ENCODE data around the gene CD151.

Gene CD151

GRCh38 chr11:796565-797295, 36.0 kb upstream of the CD151 start:
- in situ Hi-C loops (cut with HindIII; ENCODE audit: low sequenced_read_pairs): no loop called here

DNA sequence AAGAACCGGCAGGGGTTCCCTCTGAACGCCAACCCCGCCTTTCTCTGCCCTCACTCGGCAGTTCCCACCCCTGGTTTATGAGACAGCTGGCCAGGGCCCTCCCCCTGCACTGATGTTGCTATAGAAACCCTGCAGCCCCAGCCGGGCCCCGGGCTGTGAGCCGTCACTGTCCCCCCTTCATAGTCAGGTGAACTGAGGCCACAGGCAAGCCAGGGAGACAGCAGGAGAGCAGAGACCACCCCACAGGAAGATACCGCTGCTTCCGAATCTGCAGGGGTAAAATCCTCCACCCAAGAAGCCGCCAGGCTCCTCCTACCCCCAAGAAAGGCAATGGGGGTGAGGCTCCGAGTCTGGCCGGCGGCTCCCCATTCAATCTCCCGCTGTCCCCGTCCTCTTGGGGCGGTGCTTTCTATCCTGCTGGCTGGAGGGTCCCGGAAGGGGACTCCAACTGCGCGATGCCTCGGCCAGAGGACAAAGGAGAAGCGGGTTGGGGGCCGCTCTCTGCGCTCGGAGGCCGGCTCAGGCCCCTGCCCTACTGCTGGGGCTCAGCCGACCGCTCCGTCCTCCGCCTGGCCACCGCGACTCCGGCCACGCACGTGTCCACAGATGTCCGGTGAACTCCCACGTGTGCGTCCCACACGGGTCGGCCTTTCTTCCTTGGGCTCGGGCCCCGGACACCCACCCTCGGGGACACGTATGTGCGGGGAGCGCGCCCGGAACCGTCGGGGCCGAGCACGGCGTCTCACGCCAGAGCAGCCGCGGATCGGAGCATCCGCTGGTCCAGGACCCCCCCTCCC, 35.3 kb upstream of the CD151 start:
- in situ Hi-C loops (cut with HindIII; ENCODE audit: low sequenced_read_pairs): no loop called here

DNA sequence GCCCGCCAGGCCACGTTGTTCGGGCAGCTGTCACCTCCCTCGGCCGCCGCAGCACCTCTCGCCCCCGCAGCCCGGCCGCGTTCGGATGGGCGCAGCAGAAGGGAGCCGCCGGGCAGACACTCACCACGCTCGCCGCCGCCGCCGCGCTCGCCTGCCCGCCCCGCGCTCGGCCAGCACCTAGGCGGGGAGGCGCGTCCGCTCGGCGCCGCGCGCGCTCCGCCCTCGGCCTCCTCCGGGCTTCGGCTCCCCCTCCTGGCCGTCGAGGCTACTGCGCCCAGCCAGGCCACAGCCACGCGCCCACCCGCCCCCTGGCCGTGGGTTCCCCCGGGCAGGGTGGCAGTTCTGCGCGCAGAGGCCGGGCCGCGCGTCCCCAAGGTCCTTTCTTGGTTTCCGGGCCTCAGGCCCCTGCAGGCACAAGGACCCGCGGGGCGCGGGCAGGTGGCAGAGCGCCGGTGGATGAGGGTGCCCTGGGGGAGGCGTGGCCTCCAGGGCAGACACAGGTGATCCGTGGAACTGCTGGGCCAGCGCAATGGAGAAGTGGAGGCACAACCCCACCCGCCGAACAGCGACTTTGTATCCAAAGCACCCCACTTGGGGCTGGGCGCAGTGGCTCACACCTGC, 34.5 kb upstream of the CD151 start, which contains the start of gene SLC25A22:
SLC25A22 (minus strand) TSS at position 189 of the 621 bp plus-strand sequence. CDS start 3,275 bp downstream, outside the sequence.
- in situ Hi-C loops (cut with HindIII; ENCODE audit: low sequenced_read_pairs): no loop called here

DNA sequence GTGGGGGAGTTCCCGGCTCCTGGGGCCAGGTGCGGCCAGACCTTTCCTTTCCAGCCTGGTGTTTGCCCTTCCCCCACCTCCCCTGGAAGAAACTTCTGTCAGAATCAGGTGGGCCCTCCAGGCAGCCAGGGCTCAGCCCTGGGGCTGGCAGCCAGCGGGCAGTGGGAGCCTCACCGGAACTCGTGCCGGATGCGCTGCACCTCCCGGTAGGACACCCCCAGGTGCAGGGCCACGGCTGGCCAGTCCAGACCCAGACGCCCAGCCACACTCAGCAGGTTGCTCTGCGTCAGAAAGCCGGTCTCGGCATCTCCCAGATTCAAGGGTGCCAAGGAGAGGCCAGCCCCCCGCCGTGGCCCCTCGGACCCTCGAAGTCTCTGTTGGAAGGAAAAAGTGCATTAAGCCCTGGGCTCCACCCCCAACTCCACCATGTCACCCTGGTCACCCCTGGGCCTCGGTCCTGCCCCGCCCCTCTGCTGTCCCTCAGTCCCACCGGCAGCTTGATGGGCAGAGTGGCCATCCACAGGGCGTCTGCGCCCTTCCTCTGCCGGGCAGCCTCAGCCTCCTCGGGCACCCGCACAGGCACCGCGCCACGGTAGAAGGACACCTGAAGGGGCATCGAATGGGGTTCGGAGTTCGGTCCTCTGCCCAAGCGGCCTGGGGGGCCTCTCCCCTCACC, 33.0 kb upstream of the CD151 start:
- in situ Hi-C loops (cut with HindIII; ENCODE audit: low sequenced_read_pairs): no loop called here

DNA sequence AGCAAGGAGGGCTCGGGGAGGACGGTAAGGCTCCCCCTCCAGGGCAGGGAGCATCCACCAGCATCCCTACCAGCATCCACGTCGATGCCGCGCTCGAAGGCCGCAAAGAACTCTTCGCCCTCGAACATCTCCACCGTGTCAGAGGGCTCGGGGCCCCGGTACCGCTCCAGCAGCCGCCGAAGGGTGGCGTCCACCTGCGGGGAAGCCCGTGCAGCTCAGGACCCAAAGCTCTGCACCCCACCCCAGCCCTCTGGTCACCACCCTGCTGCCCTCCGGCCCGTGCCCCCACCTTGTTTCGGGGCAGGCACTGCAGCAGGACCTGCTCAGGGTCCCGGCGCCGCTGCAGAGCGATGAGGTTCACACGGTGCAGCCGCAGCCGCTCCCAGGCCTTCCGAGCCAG, 32.3 kb upstream of the CD151 start:
- in situ Hi-C loops (cut with HindIII; ENCODE audit: low sequenced_read_pairs): no loop called here

- in situ Hi-C loops (cut with HindIII; ENCODE audit: low sequenced_read_pairs): no loop called here
Measured at GRCh38 chr11:801097-801780, 31.5 kb upstream of the CD151 start.

DNA sequence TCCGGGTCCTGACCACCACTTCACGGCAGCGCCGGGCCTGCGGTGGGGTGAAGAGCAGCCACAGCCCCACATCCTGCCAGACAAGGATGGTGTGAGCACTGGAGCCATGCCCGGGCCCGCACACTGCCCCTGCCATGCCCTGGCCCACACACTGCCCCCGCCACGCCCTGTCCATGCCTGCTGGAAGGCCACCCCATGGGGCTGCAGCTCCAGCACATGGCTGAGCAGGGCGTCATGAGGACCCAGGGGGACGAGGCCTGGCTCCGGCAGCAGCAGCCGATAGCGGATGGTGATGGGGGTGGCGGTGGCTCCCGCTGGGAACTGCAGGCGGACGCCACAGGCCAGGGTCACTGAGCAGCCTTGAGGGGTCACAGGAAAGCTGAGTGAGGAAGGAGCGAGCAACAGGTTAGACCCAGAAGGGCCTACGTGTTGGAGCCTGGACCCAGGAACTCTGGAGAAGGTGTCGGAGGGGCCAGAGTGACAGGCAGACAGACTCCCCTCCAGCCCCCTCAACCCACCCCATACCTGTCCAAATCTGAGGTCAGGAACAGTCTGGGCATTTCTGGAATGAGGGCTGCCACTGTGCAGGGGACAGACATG, 30.6 kb upstream of the CD151 start:
- in situ Hi-C loops (cut with HindIII; ENCODE audit: low sequenced_read_pairs): no loop called here

DNA sequence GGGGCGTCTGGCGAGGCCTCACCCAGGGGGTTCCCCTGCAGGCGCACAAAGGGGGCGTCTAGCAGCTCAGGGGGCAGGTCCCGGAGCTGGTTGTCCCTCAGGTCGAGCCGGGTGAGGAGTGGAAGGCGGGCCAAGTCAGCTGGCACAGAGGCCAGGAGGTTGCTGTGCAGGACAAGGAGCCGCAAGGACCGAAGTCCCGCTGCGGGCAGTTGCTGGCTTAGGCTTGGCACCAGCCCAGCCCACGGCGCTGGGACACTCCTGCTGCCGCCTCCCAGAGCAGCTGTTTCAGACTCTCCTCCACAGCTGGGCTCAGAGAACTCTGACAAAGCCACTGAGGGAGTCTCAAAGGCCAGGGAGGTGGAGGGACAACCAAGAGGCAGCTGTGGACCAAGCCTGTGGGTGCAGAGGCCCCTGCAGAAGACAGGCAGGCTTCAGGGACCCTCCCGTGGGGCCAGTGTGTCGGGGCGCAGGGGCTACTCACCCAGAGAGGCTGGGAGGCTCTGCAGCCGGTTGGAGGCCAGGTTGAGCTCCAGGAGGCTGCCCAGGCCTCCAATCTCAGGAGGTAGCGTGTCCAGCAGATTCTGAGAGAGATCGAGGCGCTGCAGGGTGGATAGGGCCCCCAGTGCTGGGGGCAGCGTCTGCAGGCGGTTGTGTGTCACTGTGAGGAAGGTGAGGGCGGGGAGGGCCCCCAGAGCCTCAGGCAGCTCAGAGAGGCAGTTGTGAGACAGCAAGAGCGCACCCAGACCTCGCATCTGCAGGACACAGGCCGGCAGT, 29.9 kb upstream of the CD151 start:
- in situ Hi-C loops (cut with HindIII; ENCODE audit: low sequenced_read_pairs): no loop called here

- in situ Hi-C loops (cut with HindIII; ENCODE audit: low sequenced_read_pairs): no loop called here
Measured at GRCh38 chr11:803467-803742, 29.3 kb upstream of the CD151 start.

- in situ Hi-C loops (cut with HindIII; ENCODE audit: low sequenced_read_pairs): no loop called here
Measured at GRCh38 chr11:803770-804598, 28.8 kb upstream of the CD151 start.

GRCh38 chr11:804599-804964, 28.2 kb upstream of the CD151 start:
- in situ Hi-C loops (cut with HindIII; ENCODE audit: low sequenced_read_pairs): no loop called here

DNA sequence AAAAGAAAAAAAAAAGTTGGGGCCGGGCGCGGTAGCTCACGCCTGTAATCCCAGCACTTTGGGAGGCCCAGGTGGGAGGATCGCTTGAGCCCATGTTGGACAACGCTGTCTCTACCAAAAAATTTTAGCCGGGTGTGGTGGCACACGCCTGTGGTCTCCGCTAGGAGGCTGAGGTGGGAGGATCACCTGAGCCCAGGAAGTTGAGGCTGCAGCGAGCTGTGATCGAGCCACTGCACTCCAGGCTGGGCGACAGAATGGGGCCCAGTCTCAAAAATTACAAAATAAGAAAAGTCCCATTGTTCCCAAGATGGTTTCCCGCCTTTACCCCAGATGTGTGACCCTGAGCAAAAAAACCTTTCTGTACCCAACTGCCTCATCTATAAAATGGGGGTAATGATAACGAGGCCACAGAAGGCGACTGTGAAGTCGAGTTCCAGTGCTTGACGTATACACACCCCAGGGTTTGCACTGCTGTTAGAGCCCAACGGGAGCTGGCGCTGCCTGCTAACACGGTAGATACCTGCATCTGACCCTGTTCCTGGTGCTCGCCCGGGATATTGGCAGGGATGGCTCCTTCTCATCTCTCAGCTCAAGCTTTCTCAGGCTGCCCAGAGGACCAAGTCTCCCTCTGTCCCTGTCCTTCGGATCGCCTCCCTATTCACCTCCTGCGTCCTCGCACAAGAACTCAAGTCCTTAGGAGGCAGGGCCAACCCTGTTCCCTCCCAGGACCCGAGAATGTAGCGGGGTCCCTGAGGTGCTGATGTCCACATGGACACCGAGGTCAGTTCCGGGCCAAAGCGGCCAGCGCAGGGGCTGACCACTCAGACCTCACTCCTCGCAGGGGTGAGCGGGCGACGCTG, 24.1 kb upstream of the CD151 start:
- in situ Hi-C loops (cut with HindIII; ENCODE audit: low sequenced_read_pairs): no loop called here

- in situ Hi-C loops (cut with HindIII; ENCODE audit: low sequenced_read_pairs): loop anchor here (10.0 kb wide), 1 partner anchor 105 kb away; the partner anchor contains the start of gene CHID1
Measured at GRCh38 chr11:809287-810039, 23.3 kb upstream of the CD151 start, which contains the start of gene RPLP2. Gene RPLP2 (plus strand): TSS chr11:809967. CDS start chr11:810235, 268 bp downstream.

GRCh38 chr11:810040-810567, 22.6 kb upstream of the CD151 start:
- in situ Hi-C loops (cut with HindIII; ENCODE audit: low sequenced_read_pairs): loop anchor here (10.0 kb wide), 1 partner anchor 105 kb away; the partner anchor contains the start of gene CHID1

DNA sequence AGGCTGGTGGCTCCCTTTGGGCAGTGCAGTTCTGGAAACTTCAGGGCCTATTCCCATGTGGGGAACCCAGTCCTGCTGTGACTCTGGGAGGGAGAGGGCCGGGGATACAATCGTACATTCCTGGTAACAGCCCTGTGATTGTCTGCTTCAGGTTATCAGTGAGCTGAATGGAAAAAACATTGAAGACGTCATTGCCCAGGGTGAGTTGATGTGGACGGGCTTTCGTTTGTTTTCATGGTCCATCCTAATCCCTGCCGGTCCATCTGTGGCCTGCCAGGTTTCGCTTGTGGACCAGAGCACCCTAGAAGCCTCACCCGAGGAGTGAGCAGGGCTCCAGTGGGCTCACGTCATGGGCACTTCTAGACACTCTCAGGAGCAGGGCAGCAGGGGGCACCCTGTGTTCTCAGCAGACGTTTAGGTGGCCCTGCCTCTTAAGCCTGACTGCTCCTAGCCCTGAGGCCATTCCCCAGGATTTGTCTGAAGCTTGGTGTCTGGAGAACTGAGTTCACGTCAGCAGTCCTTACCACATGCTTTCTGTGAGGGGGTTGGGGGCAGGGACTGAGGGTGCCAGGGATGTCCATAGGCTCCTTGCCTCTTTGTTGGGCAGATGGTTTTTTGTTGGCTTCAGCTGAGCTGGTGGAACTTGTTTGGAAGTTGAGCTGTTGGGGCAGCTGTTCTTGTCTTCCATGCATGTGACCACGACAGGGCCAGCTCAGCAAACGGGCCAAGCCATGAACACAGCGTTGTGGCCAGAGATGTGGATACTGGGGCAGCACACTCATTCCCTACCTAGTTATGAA, 21.1 kb upstream of the CD151 start:
- in situ Hi-C loops (cut with HindIII; ENCODE audit: low sequenced_read_pairs): loop anchor here (10.0 kb wide), 1 partner anchor 103 kb away; the partner anchor contains the start of gene CHID1

DNA sequence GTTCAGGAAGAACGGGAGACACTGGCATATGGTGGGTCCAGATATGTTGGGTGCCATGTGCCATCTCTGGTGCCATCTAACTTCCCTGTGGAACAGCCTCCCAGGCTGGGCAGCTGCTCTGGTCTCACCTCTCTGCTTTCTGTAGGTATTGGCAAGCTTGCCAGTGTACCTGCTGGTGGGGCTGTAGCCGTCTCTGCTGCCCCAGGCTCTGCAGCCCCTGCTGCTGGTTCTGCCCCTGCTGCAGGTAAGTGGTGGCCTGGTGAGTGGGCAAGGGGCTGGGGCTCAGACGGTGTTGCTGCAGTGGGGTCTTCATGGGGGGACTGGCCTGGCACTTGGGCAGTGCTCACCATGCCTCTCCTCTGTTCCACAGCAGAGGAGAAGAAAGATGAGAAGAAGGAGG, 20.4 kb upstream of the CD151 start:
- in situ Hi-C loops (cut with HindIII; ENCODE audit: low sequenced_read_pairs): loop anchor here (10.0 kb wide), 1 partner anchor 102 kb away; the partner anchor contains the start of gene CHID1
